B cell (primary cell): Measurements from ENCODE around the gene KCNIP1.

Experiments used
- EZH2 ChIP-seq: IDR thresholded peaks from 2 replicates; pipeline ENCODE4 v1.6.1; 2012; ENCODE audit warnings: borderline replicate concordance, low read depth, mild to moderate bottlenecking, moderate library complexity, low read length; ENCODE audit not compliant: insufficient read depth, poor library complexity, severe bottlenecking
- TF ChIP-seq, protein P1 (sequence below): fragments of 200-600 bp; IDR thresholded peaks from one replicate; pipeline ENCODE4 v1.8.0; 2022; ENCODE audit warnings: antibody characterized with exemption, mild to moderate bottlenecking

- TF ChIP-seq, protein P1, sequence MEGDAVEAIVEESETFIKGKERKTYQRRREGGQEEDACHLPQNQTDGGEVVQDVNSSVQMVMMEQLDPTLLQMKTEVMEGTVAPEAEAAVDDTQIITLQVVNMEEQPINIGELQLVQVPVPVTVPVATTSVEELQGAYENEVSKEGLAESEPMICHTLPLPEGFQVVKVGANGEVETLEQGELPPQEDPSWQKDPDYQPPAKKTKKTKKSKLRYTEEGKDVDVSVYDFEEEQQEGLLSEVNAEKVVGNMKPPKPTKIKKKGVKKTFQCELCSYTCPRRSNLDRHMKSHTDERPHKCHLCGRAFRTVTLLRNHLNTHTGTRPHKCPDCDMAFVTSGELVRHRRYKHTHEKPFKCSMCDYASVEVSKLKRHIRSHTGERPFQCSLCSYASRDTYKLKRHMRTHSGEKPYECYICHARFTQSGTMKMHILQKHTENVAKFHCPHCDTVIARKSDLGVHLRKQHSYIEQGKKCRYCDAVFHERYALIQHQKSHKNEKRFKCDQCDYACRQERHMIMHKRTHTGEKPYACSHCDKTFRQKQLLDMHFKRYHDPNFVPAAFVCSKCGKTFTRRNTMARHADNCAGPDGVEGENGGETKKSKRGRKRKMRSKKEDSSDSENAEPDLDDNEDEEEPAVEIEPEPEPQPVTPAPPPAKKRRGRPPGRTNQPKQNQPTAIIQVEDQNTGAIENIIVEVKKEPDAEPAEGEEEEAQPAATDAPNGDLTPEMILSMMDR = no peak
- no peak for TF ChIP-seq EZH2
Observed at GRCh38 chr5:170490381-170490780, 13.4 kb upstream of the KCNIP1 start.
